HepG2 (cell line): ENCODE data around the gene ROM1. TPM values are rescaled to one million over a fixed set of nuclear protein-coding genes. Genes with fewer than 3 reads are reported as not detected.

Experiments
- ATAD3A ChIP-seq: sonication (generic); formaldehyde crosslinking; IDR thresholded peaks from 2 replicates; pipeline ENCODE4 v1.4.0; 2020; ENCODE audit warnings: missing genetic modification reagents
- CAMTA2 ChIP-seq: sonication (generic); formaldehyde crosslinking; IDR thresholded peaks from 2 replicates; pipeline ENCODE4 v1.4.0; 2020; ENCODE audit warnings: mild to moderate bottlenecking, missing genetic modification reagents, borderline replicate concordance
- CBX2 ChIP-seq, 2 experiments: fragments of 200-600 bp in 1 of 2; sonication (generic); formaldehyde crosslinking in 1 of 2; IDR thresholded peaks; 2 replicates each; pipeline versions ENCODE4 v1.7.0 to v1.8.1; 2018 to 2022; ENCODE audit warnings: low read depth in 2 of 2, low read length in 1 of 2, mild to moderate bottlenecking in 1 of 2, missing genetic modification reagents in 1 of 2
- CCDC6 ChIP-seq: sonication (generic); formaldehyde crosslinking; IDR thresholded peaks from 2 replicates; pipeline ENCODE4 v1.8.1; 2022; ENCODE audit warnings: mild to moderate bottlenecking, missing genetic modification reagents, moderate library complexity
- GATAD2A ChIP-seq: IDR thresholded peaks from 2 replicates; pipeline ENCODE4 v1.6.1; 2016
- HNRNPLL ChIP-seq: fragments of 200-400 bp; formaldehyde crosslinking; IDR thresholded peaks from 2 replicates; pipeline ENCODE4 v1.6.1; 2017; ENCODE audit warnings: mild to moderate bottlenecking, low read depth, low read length; ENCODE audit not compliant: poor library complexity, severe bottlenecking
- MBNL3 ChIP-seq: fragments of 250-450 bp; sonication (Bioruptor Pico); conservative IDR thresholded peaks from 2 replicates; pipeline ENCODE4 v1.8.0; 2022; ENCODE audit warnings: mild to moderate bottlenecking, inconsistent platforms
- MED8 ChIP-seq: sonication (generic); formaldehyde crosslinking; IDR thresholded peaks from 2 replicates; pipeline ENCODE4 v1.8.1; 2023; ENCODE audit warnings: mild to moderate bottlenecking, missing genetic modification reagents; ENCODE audit not compliant: insufficient replicate concordance
- NFE2L1 ChIP-seq: sonication (generic); formaldehyde crosslinking; IDR thresholded peaks from 2 replicates; pipeline ENCODE4 v1.4.0; 2020; ENCODE audit warnings: missing genetic modification reagents, mild to moderate bottlenecking, borderline replicate concordance
- SMYD3 ChIP-seq: sonication (generic); formaldehyde crosslinking; IDR thresholded peaks from 2 replicates; pipeline ENCODE4 v1.8.1; 2023; ENCODE audit warnings: mild to moderate bottlenecking, missing genetic modification reagents
- SP2 ChIP-seq: sonication (generic); formaldehyde crosslinking; IDR thresholded peaks from 2 replicates; pipeline ENCODE4 v1.5.1; 2020; ENCODE audit warnings: mild to moderate bottlenecking, missing genetic modification reagents
- SRY ChIP-seq: sonication (generic); formaldehyde crosslinking; IDR thresholded peaks from 2 replicates; pipeline ENCODE4 v1.8.0; 2022; ENCODE audit warnings: mild to moderate bottlenecking, missing genetic modification reagents
- ZC3H4 ChIP-seq: sonication (generic); formaldehyde crosslinking; IDR thresholded peaks from 2 replicates; pipeline ENCODE4 v1.4.0; 2020; ENCODE audit warnings: missing genetic modification reagents, borderline replicate concordance
- ZNF20 ChIP-seq: sonication (generic); formaldehyde crosslinking; IDR thresholded peaks from 2 replicates; pipeline ENCODE4 v1.4.0; 2020; ENCODE audit warnings: mild to moderate bottlenecking, moderate library complexity, missing genetic modification reagents
- ZNF329 ChIP-seq: sonication (generic); formaldehyde crosslinking; IDR thresholded peaks from 2 replicates; pipeline ENCODE4 v1.9.0; 2021; ENCODE audit warnings: low read depth, mild to moderate bottlenecking, missing genetic modification reagents
- ZNF34 ChIP-seq: sonication (generic); formaldehyde crosslinking; IDR thresholded peaks from 2 replicates; pipeline ENCODE4 v1.4.0; 2020; ENCODE audit warnings: mild to moderate bottlenecking, missing genetic modification reagents, borderline replicate concordance
- ZNF432 ChIP-seq: sonication (generic); formaldehyde crosslinking; IDR thresholded peaks from 2 replicates; pipeline ENCODE4 v1.5.0; 2020; ENCODE audit warnings: missing genetic modification reagents, mild to moderate bottlenecking, borderline replicate concordance
- ZSCAN30 ChIP-seq: sonication (generic); formaldehyde crosslinking; IDR thresholded peaks from 2 replicates; pipeline ENCODE4 v1.5.0; 2020; ENCODE audit warnings: mild to moderate bottlenecking, missing genetic modification reagents
- polyA plus RNA-seq, 8 experiments: library from polyadenylated mRNA; depleted of rRNA in 3 of 8; stranded (reverse) in 7 of 8; unstranded in 1 of 8; fragments of >200 nt; fragmentation: Illumina TruSeq in 4 of 8; extraction: Trizol in 4 of 8; gene quantifications; 2 replicates each; pipeline versions ENCODE4 v1.2.1 to v1.2.3, GENCODE V29; 2011 to 2016; ENCODE audit warnings: low read depth in 4 of 8, missing spikeins in 1 of 8, mixed read lengths in 1 of 8; ENCODE audit not compliant: insufficient read depth in 1 of 8
- total RNA-seq, 5 experiments: library from RNA; depleted of rRNA; stranded (reverse); fragments of >200 nt; fragmentation: Illumina TruSeq; extraction: Trizol; gene quantifications; 2 replicates each; pipeline ENCODE4 v1.2.3, GENCODE V29; 2016; ENCODE audit warnings: low read depth in 1 of 5
- TF ChIP-seq, protein P1 (sequence below): sonication (generic); formaldehyde crosslinking; IDR thresholded peaks from 2 replicates; pipeline ENCODE4 v1.5.1; 2020; ENCODE audit warnings: missing genetic modification reagents, mild to moderate bottlenecking, borderline replicate concordance
- TF ChIP-seq, protein P2 (sequence below): sonication (generic); formaldehyde crosslinking; IDR thresholded peaks from 2 replicates; pipeline ENCODE4 v1.8.0; 2022; ENCODE audit warnings: missing genetic modification reagents, mild to moderate bottlenecking, borderline replicate concordance
- TF ChIP-seq, protein P3 (sequence below): sonication (generic); formaldehyde crosslinking; IDR thresholded peaks from 2 replicates; pipeline ENCODE4 v1.5.1; 2020; ENCODE audit warnings: mild to moderate bottlenecking, missing genetic modification reagents, moderate library complexity
- TF ChIP-seq, protein P4 (sequence below): sonication (generic); formaldehyde crosslinking; IDR thresholded peaks from 2 replicates; pipeline ENCODE4 v1.5.0; 2020; ENCODE audit warnings: mild to moderate bottlenecking, missing genetic modification reagents

The ROM1 gene
- total and polyA plus RNA-seq, 2 of the 13 experiments (the other 11 are each of a cell fraction or from before 2014, with no cell fraction given): 1.2 to 2.4 TPM

DNA sequence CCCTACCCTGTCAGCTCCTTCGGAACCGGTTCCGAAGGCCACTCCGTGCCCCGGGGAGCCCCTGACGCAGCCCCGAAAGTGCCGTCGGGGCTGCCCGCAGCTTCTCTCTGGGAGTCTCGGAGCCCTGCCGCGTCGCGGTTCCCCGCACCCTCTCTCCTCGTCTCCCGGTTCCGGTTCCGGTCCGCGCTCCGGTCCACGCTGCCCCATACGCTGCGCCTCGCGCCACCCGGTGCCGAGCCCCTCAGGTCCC is 12.0 kb upstream of the ROM1 start (continued):
- TF ChIP-seq ZNF34 (CRISPR knock-in tag): no peak
- no peak for TF ChIP-seq ATAD3A (CRISPR knock-in tag)
- peak; percentile 77 for TF ChIP-seq SRY (CRISPR knock-in tag)
- TF ChIP-seq ZNF20 (CRISPR knock-in tag): peak; percentile 73; the same call in 1 of the 2 replicates
- TF ChIP-seq HNRNPLL: no peak
- TF ChIP-seq, protein P1, sequence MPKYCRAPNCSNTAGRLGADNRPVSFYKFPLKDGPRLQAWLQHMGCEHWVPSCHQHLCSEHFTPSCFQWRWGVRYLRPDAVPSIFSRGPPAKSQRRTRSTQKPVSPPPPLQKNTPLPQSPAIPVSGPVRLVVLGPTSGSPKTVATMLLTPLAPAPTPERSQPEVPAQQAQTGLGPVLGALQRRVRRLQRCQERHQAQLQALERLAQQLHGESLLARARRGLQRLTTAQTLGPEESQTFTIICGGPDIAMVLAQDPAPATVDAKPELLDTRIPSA (CRISPR knock-in tag): peak; percentile 66; the same call in 1 of the 2 replicates
- TF ChIP-seq, protein P2, sequence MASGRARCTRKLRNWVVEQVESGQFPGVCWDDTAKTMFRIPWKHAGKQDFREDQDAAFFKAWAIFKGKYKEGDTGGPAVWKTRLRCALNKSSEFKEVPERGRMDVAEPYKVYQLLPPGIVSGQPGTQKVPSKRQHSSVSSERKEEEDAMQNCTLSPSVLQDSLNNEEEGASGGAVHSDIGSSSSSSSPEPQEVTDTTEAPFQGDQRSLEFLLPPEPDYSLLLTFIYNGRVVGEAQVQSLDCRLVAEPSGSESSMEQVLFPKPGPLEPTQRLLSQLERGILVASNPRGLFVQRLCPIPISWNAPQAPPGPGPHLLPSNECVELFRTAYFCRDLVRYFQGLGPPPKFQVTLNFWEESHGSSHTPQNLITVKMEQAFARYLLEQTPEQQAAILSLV (CRISPR knock-in tag): no peak
- TF ChIP-seq, protein P3, sequence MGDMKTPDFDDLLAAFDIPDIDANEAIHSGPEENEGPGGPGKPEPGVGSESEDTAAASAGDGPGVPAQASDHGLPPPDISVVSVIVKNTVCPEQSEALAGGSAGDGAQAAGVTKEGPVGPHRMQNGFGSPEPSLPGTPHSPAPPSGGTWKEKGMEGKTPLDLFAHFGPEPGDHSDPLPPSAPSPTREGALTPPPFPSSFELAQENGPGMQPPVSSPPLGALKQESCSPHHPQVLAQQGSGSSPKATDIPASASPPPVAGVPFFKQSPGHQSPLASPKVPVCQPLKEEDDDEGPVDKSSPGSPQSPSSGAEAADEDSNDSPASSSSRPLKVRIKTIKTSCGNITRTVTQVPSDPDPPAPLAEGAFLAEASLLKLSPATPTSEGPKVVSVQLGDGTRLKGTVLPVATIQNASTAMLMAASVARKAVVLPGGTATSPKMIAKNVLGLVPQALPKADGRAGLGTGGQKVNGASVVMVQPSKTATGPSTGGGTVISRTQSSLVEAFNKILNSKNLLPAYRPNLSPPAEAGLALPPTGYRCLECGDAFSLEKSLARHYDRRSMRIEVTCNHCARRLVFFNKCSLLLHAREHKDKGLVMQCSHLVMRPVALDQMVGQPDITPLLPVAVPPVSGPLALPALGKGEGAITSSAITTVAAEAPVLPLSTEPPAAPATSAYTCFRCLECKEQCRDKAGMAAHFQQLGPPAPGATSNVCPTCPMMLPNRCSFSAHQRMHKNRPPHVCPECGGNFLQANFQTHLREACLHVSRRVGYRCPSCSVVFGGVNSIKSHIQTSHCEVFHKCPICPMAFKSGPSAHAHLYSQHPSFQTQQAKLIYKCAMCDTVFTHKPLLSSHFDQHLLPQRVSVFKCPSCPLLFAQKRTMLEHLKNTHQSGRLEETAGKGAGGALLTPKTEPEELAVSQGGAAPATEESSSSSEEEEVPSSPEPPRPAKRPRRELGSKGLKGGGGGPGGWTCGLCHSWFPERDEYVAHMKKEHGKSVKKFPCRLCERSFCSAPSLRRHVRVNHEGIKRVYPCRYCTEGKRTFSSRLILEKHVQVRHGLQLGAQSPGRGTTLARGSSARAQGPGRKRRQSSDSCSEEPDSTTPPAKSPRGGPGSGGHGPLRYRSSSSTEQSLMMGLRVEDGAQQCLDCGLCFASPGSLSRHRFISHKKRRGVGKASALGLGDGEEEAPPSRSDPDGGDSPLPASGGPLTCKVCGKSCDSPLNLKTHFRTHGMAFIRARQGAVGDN (CRISPR knock-in tag): peak; percentile 92; the same call in 1 of the 2 replicates
- peak; percentile 59 for TF ChIP-seq MED8 (CRISPR knock-in tag)
- TF ChIP-seq CCDC6: no peak; the same call in 1 of the 2 replicates
- no peak for TF ChIP-seq ZC3H4
- TF ChIP-seq NFE2L1: no peak
- peak; percentile 42; the same call in 1 of the 2 replicates for TF ChIP-seq SP2 (CRISPR knock-in tag)
- no peak for TF ChIP-seq CBX2 (IDR thresholded peaks at IDR 0.05; ENCODE audit: low read depth, low read length)
- 0 out of 2 replicates have a peak, but pooled peaks have one; percentile 12 for TF ChIP-seq CBX2 (CRISPR knock-in tag; IDR thresholded peaks at IDR 0.05; ENCODE audit: low read depth)
- no peak for TF ChIP-seq ZNF329 (CRISPR knock-in tag)
- TF ChIP-seq GATAD2A (CRISPR knock-in tag): no peak
- TF ChIP-seq, protein P4, sequence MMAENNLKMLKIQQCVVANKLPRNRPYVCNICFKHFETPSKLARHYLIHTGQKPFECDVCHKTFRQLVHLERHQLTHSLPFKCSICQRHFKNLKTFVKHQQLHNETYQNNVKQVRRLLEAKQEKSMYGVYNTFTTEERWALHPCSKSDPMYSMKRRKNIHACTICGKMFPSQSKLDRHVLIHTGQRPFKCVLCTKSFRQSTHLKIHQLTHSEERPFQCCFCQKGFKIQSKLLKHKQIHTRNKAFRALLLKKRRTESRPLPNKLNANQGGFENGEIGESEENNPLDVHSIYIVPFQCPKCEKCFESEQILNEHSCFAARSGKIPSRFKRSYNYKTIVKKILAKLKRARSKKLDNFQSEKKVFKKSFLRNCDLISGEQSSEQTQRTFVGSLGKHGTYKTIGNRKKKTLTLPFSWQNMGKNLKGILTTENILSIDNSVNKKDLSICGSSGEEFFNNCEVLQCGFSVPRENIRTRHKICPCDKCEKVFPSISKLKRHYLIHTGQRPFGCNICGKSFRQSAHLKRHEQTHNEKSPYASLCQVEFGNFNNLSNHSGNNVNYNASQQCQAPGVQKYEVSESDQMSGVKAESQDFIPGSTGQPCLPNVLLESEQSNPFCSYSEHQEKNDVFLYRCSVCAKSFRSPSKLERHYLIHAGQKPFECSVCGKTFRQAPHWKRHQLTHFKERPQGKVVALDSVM (CRISPR knock-in tag): peak; percentile 25; the same call in 1 of the 2 replicates
- TF ChIP-seq ZNF432 (CRISPR knock-in tag): no peak
- TF ChIP-seq SMYD3 (CRISPR knock-in tag): no peak
- TF ChIP-seq CAMTA2: peak; percentile 55; the same call in 1 of the 2 replicates
- no peak for TF ChIP-seq MBNL3 (CRISPR knock-in tag)
- TF ChIP-seq ZSCAN30 (CRISPR knock-in tag): peak; percentile 92; the same call in 1 of the 2 replicates
